H9 (cell line): ENCODE measurements around the gene MYO5B. TPM values are rescaled to one million over a fixed set of nuclear protein-coding genes. Genes with fewer than 3 reads are reported as not detected.

ENCODE experiments used
- DNase-seq: peaks from one replicate; pipeline ENCODE4 v3.0.0-alpha.2; 2017
- H2AFZ ChIP-seq: one replicate; pipeline ENCODE4 v1.6.1; 2013; ENCODE audit warnings: mild to moderate bottlenecking, low read length, control low read depth, moderate library complexity
- H2AK5ac ChIP-seq: 2 replicates; pipeline ENCODE4 v1.6.1; 2013; ENCODE audit warnings: low read length, control low read depth, mixed read lengths; ENCODE audit not compliant: insufficient read length
- H2BK120ac ChIP-seq: one replicate; pipeline ENCODE4 v1.6.1; 2013; ENCODE audit warnings: low read depth, mild to moderate bottlenecking, low read length, control low read depth, inconsistent platforms; ENCODE audit not compliant: poor library complexity, severe bottlenecking
- H2BK12ac ChIP-seq: 2 replicates; pipeline ENCODE4 v1.6.1; 2013; ENCODE audit warnings: low read length, control low read depth, mixed read lengths, low read depth; ENCODE audit not compliant: insufficient read length
- H2BK15ac ChIP-seq: 2 replicates; pipeline ENCODE4 v1.6.1; 2013; ENCODE audit warnings: low read depth, low read length, control low read depth
- H2BK20ac ChIP-seq: one replicate; pipeline ENCODE4 v1.6.1; 2013; ENCODE audit warnings: low read depth, mild to moderate bottlenecking, low read length, control low read depth, inconsistent platforms; ENCODE audit not compliant: poor library complexity, severe bottlenecking
- H2BK5ac ChIP-seq: 2 replicates; pipeline ENCODE4 v1.6.1; 2013; ENCODE audit warnings: low read length, control low read depth, mixed read lengths; ENCODE audit not compliant: insufficient read length
- H3K14ac ChIP-seq: 2 replicates; pipeline ENCODE4 v1.6.1; 2013; ENCODE audit warnings: low read length, control low read depth; ENCODE audit not compliant: insufficient read depth
- H3K18ac ChIP-seq: 2 replicates; pipeline ENCODE4 v1.6.1; 2013; ENCODE audit warnings: low read depth, mild to moderate bottlenecking, mixed read lengths, low read length, control low read depth; ENCODE audit not compliant: insufficient read length
- H3K23ac ChIP-seq: 2 replicates; pipeline ENCODE4 v1.6.1; 2013; ENCODE audit warnings: low read length, control low read depth, mixed read lengths, low read depth; ENCODE audit not compliant: insufficient read length
- H3K23me2 ChIP-seq: 2 replicates; pipeline ENCODE4 v1.6.1; 2013; ENCODE audit warnings: low read depth, mild to moderate bottlenecking, mixed read lengths, low read length, control low read depth; ENCODE audit not compliant: insufficient read length, poor library complexity, severe bottlenecking
- H3K27ac ChIP-seq: 2 replicates; pipeline ENCODE4 v1.5.1; 2013; ENCODE audit warnings: low read length, control low read depth, mixed read lengths, low read depth; ENCODE audit not compliant: insufficient read length
- H3K27me3 ChIP-seq: 2 replicates; pipeline ENCODE4 v1.6.1; 2013; ENCODE audit warnings: low read length, control low read depth, inconsistent platforms; ENCODE audit not compliant: insufficient read depth
- H3K4ac ChIP-seq: 2 replicates; pipeline ENCODE4 v1.6.1; 2013; ENCODE audit warnings: low read depth, mild to moderate bottlenecking, control low read depth, inconsistent platforms, low read length, moderate library complexity
- H3K4me1 ChIP-seq: 2 replicates; pipeline ENCODE4 v1.6.1; 2013; ENCODE audit warnings: low read length, control low read depth, inconsistent platforms; ENCODE audit not compliant: insufficient read depth
- H3K4me2 ChIP-seq: 2 replicates; pipeline ENCODE4 v1.6.1; 2013; ENCODE audit warnings: low read length, control low read depth, mixed read lengths; ENCODE audit not compliant: insufficient read length, insufficient read depth
- H3K56ac ChIP-seq: 2 replicates; pipeline ENCODE4 v1.6.1; 2013; ENCODE audit warnings: low read depth, mild to moderate bottlenecking, mixed read lengths, low read length, control low read depth; ENCODE audit not compliant: insufficient read length
- H3K79me1 ChIP-seq: 2 replicates; pipeline ENCODE4 v1.6.1; 2013; ENCODE audit warnings: low read depth, mild to moderate bottlenecking, moderate library complexity, low read length, control low read depth, inconsistent platforms; ENCODE audit not compliant: insufficient read depth, poor library complexity, severe bottlenecking
- H3K79me2 ChIP-seq: 2 replicates; pipeline ENCODE4 v1.6.1; 2013; ENCODE audit warnings: low read length, control low read depth, inconsistent platforms; ENCODE audit not compliant: insufficient read depth
- H3K9ac ChIP-seq: 2 replicates; pipeline ENCODE4 v1.6.1; 2013; ENCODE audit warnings: low read length, control low read depth, mixed read lengths; ENCODE audit not compliant: insufficient read length; ENCODE audit errors: extremely low read depth
- H3K9me3 ChIP-seq: one replicate; pipeline ENCODE4 v1.6.1; 2013; ENCODE audit warnings: low read depth, low read length, inconsistent platforms; ENCODE audit not compliant: control insufficient read depth
- H3T11ph ChIP-seq: one replicate; pipeline ENCODE4 v1.6.1; 2013; ENCODE audit warnings: mild to moderate bottlenecking, low read length, control low read depth, inconsistent platforms
- H4K20me1 ChIP-seq: one replicate; pipeline ENCODE4 v1.6.1; 2013; ENCODE audit not compliant: control insufficient read depth, insufficient read length, insufficient read depth
- H4K5ac ChIP-seq: 2 replicates; pipeline ENCODE4 v1.6.1; 2013; ENCODE audit warnings: low read depth, mild to moderate bottlenecking, mixed read lengths, low read length, control low read depth; ENCODE audit not compliant: insufficient read length
- H4K8ac ChIP-seq: replicated peaks from 2 replicates; pipeline ENCODE4 v1.6.1; 2013; ENCODE audit warnings: low read length, control low read depth, mixed read lengths, low read depth; ENCODE audit not compliant: insufficient read length
- H4K91ac ChIP-seq: 2 replicates; pipeline ENCODE4 v1.6.1; 2013; ENCODE audit warnings: low read depth, mild to moderate bottlenecking, moderate library complexity, mixed read lengths, low read length, control low read depth; ENCODE audit not compliant: insufficient read length
- H3K27ac Mint-ChIP-seq, 3 experiments: 2 replicates in 2 of 3; 3 replicates in 1 of 3; pipeline ENCODE4 v1.8.0; 2020 to 2021; ENCODE audit warnings: mixed read lengths in 3 of 3, mild to moderate bottlenecking in 1 of 3, moderate library complexity in 1 of 3
- H3K27me3 Mint-ChIP-seq: 2 replicates; pipeline ENCODE4 v1.8.0; 2021; ENCODE audit warnings: low read depth, mild to moderate bottlenecking, moderate library complexity, mixed read lengths
- H3K36me3 Mint-ChIP-seq, 3 experiments: 2 replicates in 2 of 3; 3 replicates in 1 of 3; pipeline ENCODE4 v1.8.0; 2020 to 2021; ENCODE audit warnings: low read depth in 3 of 3, mixed read lengths in 3 of 3; ENCODE audit not compliant: insufficient read depth in 1 of 3
- H3K4me1 Mint-ChIP-seq, 2 experiments: 2 replicates each; pipeline ENCODE4 v1.8.0; 2020; ENCODE audit warnings: mixed read lengths in 2 of 2
- H3K4me3 Mint-ChIP-seq, 2 experiments: 2 replicates in 1 of 2; 3 replicates in 1 of 2; pipeline ENCODE4 v1.8.0; 2020 to 2021; ENCODE audit warnings: mild to moderate bottlenecking in 2 of 2, mixed read lengths in 2 of 2, moderate library complexity in 1 of 2
- H3K9me3 Mint-ChIP-seq, 2 experiments: 2 replicates in 1 of 2; 3 replicates in 1 of 2; pipeline ENCODE4 v1.8.0; 2020; ENCODE audit warnings: mild to moderate bottlenecking in 2 of 2, mixed read lengths in 2 of 2, moderate library complexity in 1 of 2
- WGBS: extraction: QIAGEN DNeasy Blood & Tissue Kit; methylation state at CpG from one replicate; pipeline ENCODE4 v1.1.7; 2013; ENCODE audit warnings: missing lambda C conversion rate, low lambda C conversion rate, mixed read lengths; ENCODE audit not compliant: insufficient read length; ENCODE audit errors: extremely low coverage; 5-methylcytosine and 5-hydroxymethylcytosine counted together
- total RNA-seq: library from RNA; stranded (reverse); gene quantifications from 2 replicates; pipeline ENCODE4 v1.2.1, GENCODE V29; 2021
- TF ChIP-seq, protein P1 (sequence below): fragments of 200-600 bp; sonication (generic); conservative IDR thresholded peaks from 3 replicates; pipeline ENCODE4 v1.8.0; 2021; ENCODE audit warnings: antibody characterized with exemption, mild to moderate bottlenecking

The MYO5B gene
- total RNA-seq, 1 experiment from 2014 or later = 9.3 TPM

- no CpG with 5 or more reads among the region's 2 CpGs for WGBS
- Histone ChIP-seq H3K9ac (no peak overlapping the region), H4K20me1 (no peaks in the 10 kb centered on the region), H4K5ac (no peak overlapping the region), H4K8ac (no peak overlapping the region), H3K4me1 (no peaks in the 10 kb centered on the region), H3K23me2 (no peaks in the 10 kb centered on the region), H3K14ac (no peak overlapping the region), H3K4ac (no peak overlapping the region), H2AFZ (no peak overlapping the region), H3K79me1 (no peaks in the 10 kb centered on the region), H3K79me2 (no peaks in the 10 kb centered on the region), H2BK12ac (no peak overlapping the region), H2BK5ac (no peak overlapping the region), H3K9me3 (no peaks in the 10 kb centered on the region), H4K91ac (no peak overlapping the region), H2BK15ac (no peak overlapping the region), H3K18ac (no peak overlapping the region), H2BK20ac (no peak overlapping the region), H3K4me2 (no peak overlapping the region), H3K56ac (no peak overlapping the region), H2BK120ac (no peak overlapping the region), H2AK5ac (no peak overlapping the region), H3K27ac (no peak overlapping the region), H3K27me3 (no peaks in the 10 kb centered on the region), H3K23ac (no peak overlapping the region), H3T11ph (no peak overlapping the region)
- H3K9me3 Mint-ChIP-seq = peaks cover 0 to 2% of the 10 kb centered on the region in 2 experiments; a peak in 3 of 5 replicates
- no peaks in the 10 kb centered on the region for H3K27me3 Mint-ChIP-seq
- TF ChIP-seq, protein P1, sequence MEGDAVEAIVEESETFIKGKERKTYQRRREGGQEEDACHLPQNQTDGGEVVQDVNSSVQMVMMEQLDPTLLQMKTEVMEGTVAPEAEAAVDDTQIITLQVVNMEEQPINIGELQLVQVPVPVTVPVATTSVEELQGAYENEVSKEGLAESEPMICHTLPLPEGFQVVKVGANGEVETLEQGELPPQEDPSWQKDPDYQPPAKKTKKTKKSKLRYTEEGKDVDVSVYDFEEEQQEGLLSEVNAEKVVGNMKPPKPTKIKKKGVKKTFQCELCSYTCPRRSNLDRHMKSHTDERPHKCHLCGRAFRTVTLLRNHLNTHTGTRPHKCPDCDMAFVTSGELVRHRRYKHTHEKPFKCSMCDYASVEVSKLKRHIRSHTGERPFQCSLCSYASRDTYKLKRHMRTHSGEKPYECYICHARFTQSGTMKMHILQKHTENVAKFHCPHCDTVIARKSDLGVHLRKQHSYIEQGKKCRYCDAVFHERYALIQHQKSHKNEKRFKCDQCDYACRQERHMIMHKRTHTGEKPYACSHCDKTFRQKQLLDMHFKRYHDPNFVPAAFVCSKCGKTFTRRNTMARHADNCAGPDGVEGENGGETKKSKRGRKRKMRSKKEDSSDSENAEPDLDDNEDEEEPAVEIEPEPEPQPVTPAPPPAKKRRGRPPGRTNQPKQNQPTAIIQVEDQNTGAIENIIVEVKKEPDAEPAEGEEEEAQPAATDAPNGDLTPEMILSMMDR = no peak
- peaks cover 0 to 2% (median 0%) of the 10 kb centered on the region in 3 experiments; a peak in 1 of 7 replicates for H3K36me3 Mint-ChIP-seq
- peaks cover 0 to 3% of the 10 kb centered on the region in 2 experiments; a peak in 1 of 4 replicates for H3K4me1 Mint-ChIP-seq
- H3K27ac Mint-ChIP-seq = no peak overlapping the region
- no peak overlapping the region for H3K4me3 Mint-ChIP-seq
- DNase-seq = no peak
These were observed 42.0 kb downstream of the MYO5B start for GRCh38 chr18:50152900-50153299.
